ENCODE data around the gene KIF26A.

- TF ChIP-seq CTCF (IDR thresholded peaks at IDR 0.05; ENCODE audit: poor library complexity, severe bottlenecking) = no peak
- TF ChIP-seq POLR2AphosphoS5 (IDR thresholded peaks at IDR 0.05) = peak; percentile 2
- TF ChIP-seq MXI1 (conservative IDR thresholded peaks at IDR 0.05; ENCODE audit: poor library complexity, severe bottlenecking) = no peak
- TF ChIP-seq EP300 (conservative IDR thresholded peaks at IDR 0.05; ENCODE audit: poor library complexity, severe bottlenecking) = no peak
- no peak for TF ChIP-seq TAF1 (IDR thresholded peaks at IDR 0.05; ENCODE audit: low read depth)
- no peak for TF ChIP-seq EZH2 (IDR thresholded peaks at IDR 0.05; ENCODE audit: borderline replicate concordance, insufficient read depth, low read length, poor library complexity, severe bottlenecking)
Measured at GRCh38 chr14:104136472-104137296, 1.7 kb upstream of the KIF26A start.
